Measurements from ENCODE around the gene VSTM2L.
"Not testable (repeated sequence)": the region's sequence is repeated elsewhere in the genome, so short reads cannot be mapped to it uniquely, and the experiment has no call there.

The VSTM2L gene

GRCh38 chr20:37938181-37938750 is 35.3 kb downstream of the VSTM2L start:
- no peak for DNase-seq (ENCODE audit: low spot score)

- no peak for DNase-seq (ENCODE audit: low spot score)
Measured at GRCh38 chr20:37938954-37939353, 36.0 kb downstream of the VSTM2L start.

GRCh38 chr20:37939701-37940560 is 37.0 kb downstream of the VSTM2L start:
- no peak for DNase-seq (ENCODE audit: low spot score)

- DNase-seq (ENCODE audit: low spot score), result no peak
Measured at GRCh38 chr20:37940858-37941257, 37.9 kb downstream of the VSTM2L start.

- no peak for DNase-seq (ENCODE audit: low spot score)
Measured at GRCh38 chr20:37941332-37941731, 38.4 kb downstream of the VSTM2L start.

- no peak for DNase-seq (ENCODE audit: low spot score)
Measured at GRCh38 chr20:37941992-37942391, 39.1 kb downstream of the VSTM2L start.

- no peak for DNase-seq (ENCODE audit: low spot score)
Measured at GRCh38 chr20:37943033-37943432, 40.1 kb downstream of the VSTM2L start.

- no peak for DNase-seq (ENCODE audit: low spot score)
Measured at GRCh38 chr20:37943501-37944455, 40.9 kb downstream of the VSTM2L start.

- DNase-seq (ENCODE audit: low spot score), result no peak
Measured at GRCh38 chr20:37944456-37944981, 41.6 kb downstream of the VSTM2L start.

- no peak for DNase-seq (ENCODE audit: low spot score)
Measured at GRCh38 chr20:37945091-37945547, 42.2 kb downstream of the VSTM2L start.

GRCh38 chr20:37946946-37947345 is 44.0 kb downstream of the VSTM2L start:
- DNase-seq (ENCODE audit: low spot score), result no peak

GRCh38 chr20:37947943-37948342 is 45.0 kb downstream of the VSTM2L start:
- DNase-seq (ENCODE audit: low spot score), result no peak

GRCh38 chr20:37948956-37949355 is 46.0 kb downstream of the VSTM2L start:
- no peak for DNase-seq (ENCODE audit: low spot score)

GRCh38 chr20:37954190-37954589 is 51.3 kb downstream of the VSTM2L start:
- DNase-seq (ENCODE audit: low spot score), result no peak

GRCh38 chr20:37954626-37955025 is 51.7 kb downstream of the VSTM2L start:
- DNase-seq (ENCODE audit: low spot score), result no peak

GRCh38 chr20:37955511-37955910 is 52.6 kb downstream of the VSTM2L start:
- DNase-seq (ENCODE audit: low spot score), result no peak

GRCh38 chr20:37956107-37956585 is 53.2 kb downstream of the VSTM2L start:
- DNase-seq (ENCODE audit: low spot score), result no peak

- DNase-seq (ENCODE audit: low spot score), result no peak
Measured at GRCh38 chr20:37958856-37959520, 56.1 kb downstream of the VSTM2L start.

- DNase-seq (ENCODE audit: low spot score), result no peak
Measured at GRCh38 chr20:37961066-37961465, 58.1 kb downstream of the VSTM2L start.

- DNase-seq (ENCODE audit: low spot score), result not testable (repeated sequence)
Measured at GRCh38 chr20:37963483-37963882, 60.6 kb downstream of the VSTM2L start.

GRCh38 chr20:37968841-37969401 is 66.0 kb downstream of the VSTM2L start:
- DNase-seq (ENCODE audit: low spot score), result no peak
